Activated CD4-positive, alpha-beta T cell treated with anti-CD3 and anti-CD28 coated beads, Interleukin-2, amount 50 U/mL, for 4 hours (primary cell): ENCODE measurements around the gene DLGAP5.

ENCODE experiments used
- DNase-seq, 2 experiments: peaks; one replicate each; pipeline ENCODE4 v3.0.0-alpha.2; 2020

The DLGAP5 gene

GRCh38 chr14:55107766-55108554, 83.4 kb downstream of the DLGAP5 start:
- DNase-seq: peak in 1 of 2 experiments; percentile 26

GRCh38 chr14:55105991-55106390, 85.4 kb downstream of the DLGAP5 start:
- no peak for DNase-seq

GRCh38 chr14:55103971-55104954, 87.1 kb downstream of the DLGAP5 start:
- DNase-seq: no peak

GRCh38 chr14:55103005-55103640, 88.3 kb downstream of the DLGAP5 start:
- DNase-seq: peak; percentile 38

- DNase-seq: peak; percentile 7 to 9
Measured at GRCh38 chr14:55102141-55102621, 89.2 kb downstream of the DLGAP5 start.

- DNase-seq: no peak
Measured at GRCh38 chr14:55101698-55102097, 89.7 kb downstream of the DLGAP5 start.

GRCh38 chr14:55099756-55100155, 91.6 kb downstream of the DLGAP5 start:
- no peak for DNase-seq

- no peak for DNase-seq
Measured at GRCh38 chr14:55098561-55098898, 92.9 kb downstream of the DLGAP5 start.
